CD4-positive, alpha-beta T cell treated with Interleukin-15 for 1 hour (primary cell): ENCODE measurements around the gene AXIN1.

Experiments used
- DNase-seq: peaks from one replicate; pipeline ENCODE4 v3.0.0-alpha.2; 2020

AXIN1 gene

DNA sequence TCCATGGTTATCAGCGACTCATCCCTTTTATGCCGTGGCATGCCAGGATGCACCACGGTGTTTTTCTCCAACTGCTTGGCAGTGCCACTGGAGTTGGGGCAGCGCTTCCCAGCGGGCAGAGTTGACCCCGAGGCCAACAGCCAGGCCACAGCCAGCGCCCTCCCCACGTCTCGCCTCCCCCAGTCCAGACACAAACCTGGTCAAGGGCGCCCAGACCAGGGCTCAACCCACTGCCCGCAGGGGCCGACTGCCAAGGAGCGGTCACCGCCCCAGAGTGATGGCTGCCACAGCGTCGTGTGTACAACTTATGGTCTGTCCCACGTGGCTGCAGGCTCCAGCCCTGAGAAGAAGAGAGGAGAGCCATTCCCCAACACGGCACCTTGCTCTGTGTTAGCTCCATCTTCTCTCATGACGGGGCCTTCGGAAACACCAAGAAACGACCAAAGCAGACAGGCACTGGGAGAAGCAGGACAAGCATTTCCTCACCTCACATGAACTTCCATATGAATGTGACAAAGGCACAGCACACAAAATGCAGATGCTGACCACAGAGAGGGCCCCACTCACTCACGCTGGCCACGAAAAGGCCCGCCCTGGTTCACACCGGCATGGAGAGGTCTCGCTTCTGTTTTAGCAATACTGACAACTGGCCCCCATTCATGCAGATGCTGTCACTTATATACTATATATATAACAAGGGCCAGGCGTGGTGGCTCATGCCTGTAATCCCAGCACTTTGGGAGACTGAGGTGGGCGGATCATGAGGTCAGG lies 27.0 kb downstream of the AXIN1 start:
- no peak for DNase-seq

DNA sequence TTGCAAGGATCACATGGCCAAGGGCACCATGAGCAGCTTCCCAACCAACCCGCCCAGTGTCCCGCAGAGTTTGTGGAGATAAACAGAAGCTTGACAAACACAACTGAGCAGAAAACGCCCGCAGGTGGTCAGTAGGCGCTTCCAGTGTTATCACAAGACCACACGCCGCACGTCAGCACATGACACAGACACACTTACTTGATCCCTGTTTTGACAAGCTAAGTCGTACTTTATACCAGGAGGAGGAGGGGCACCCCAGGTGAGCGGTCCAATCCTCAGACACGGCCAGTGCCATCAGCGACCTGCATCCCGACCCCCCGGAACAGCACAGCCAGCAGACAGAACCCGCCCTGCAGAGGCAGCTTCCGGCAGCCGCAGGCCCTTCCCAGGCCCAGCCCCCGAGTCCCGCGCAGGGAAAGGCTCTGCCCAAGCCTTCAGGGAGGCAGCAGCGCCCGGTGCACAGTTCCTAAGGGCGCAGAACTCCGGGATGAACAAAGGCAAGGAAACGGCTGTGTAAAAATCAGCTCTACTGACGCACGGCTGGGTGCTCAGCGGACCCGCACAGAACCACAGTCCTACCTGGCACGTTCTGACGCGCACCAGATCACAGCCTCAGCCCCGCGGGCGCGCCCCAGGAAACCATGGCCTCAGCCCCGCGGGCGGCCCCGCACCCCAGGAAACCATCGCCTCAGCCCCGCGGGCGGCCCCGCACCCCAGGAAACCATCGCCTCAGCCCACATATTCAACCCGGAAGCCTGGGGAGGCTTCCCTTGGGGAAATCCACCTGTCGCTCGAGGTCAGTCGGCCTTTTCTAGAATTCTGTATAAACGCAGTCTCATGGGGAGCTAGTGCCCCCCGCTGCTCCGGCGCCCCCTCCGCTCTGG lies 27.8 kb downstream of the AXIN1 start:
- peak; percentile 82 for DNase-seq

DNA sequence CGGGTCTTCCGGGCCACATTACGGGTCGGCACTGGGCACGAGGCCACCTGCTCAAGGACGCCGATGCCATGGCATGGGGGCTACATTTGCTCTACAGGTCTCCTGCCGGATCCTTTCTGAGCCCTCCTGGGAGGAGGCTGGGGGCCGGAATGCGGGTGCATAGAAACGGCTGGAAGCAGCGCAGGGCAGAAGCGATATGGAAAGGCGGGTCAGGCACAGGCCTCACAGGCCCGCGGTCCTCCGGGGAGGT lies 28.4 kb downstream of the AXIN1 start:
- DNase-seq: no peak

DNA sequence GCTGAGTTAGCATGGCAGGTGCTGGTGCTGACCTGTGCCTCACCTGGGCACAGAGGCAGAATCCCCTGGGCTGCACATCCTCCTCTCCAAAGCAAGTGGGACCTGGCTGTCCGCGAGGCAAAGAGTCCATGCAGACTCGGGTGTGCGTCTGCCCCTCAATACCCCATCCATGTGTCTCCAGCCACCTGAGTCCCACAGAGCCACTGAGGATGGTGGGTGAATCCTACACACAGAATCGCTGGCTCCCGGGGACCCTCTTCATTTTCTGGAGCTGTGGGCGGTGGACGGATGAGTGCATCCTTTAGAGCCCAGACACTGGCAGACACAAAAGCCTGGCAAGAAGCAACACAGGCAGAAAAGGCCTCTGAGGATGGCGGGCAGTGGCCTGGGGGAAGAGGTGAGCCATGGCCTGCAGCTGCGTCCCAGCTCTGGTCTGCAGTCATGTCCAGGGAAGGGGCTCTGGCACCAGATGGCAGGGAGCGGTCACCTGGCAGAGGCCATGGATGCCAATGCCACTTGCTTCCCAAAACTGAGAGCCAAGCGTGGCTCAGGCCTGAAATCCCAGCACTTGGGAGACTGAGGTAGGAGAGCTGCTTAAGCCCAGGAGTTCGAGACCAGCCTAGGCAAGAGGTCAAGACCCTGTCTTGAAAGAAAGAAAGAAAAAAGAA lies 29.9 kb downstream of the AXIN1 start:
- DNase-seq: no peak

DNA sequence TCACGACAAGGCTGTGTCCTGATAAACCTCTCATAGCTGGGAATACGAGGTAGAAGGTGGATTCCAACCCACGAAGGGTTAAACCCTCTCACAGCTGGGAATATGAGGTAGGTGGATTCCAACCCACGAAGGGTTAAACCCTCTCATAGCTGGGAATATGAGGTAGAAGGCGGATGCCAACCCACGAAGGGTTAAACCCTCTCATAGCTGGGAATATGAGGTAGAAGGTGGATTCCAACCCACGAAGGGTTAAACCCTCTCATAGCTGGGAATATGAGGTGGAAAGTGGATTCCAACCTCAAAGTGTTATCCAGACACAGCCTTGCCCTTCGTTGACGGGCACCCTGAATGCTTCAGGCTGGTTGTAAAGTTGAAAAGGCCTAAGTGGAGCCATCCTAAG lies 31.0 kb downstream of the AXIN1 start:
- DNase-seq: no peak

DNA sequence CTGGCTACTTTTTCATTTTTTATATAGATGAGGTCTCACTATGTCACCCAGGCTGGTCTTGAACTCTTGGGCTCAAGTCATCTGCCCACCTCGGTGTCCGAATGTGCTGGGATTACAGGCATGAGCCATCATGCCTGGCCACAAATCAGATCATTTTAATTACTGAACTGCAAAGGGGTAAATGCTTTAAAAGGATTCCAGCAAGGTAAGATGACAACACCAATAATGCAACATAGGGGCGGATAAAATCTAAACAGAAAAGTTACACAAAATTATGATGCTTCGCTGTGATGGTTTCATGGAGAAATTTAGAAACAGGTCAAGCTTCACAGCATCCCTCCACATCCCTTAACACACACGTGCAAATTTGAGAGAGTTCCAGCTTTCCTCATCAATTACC lies 32.3 kb downstream of the AXIN1 start:
- no peak for DNase-seq

DNA sequence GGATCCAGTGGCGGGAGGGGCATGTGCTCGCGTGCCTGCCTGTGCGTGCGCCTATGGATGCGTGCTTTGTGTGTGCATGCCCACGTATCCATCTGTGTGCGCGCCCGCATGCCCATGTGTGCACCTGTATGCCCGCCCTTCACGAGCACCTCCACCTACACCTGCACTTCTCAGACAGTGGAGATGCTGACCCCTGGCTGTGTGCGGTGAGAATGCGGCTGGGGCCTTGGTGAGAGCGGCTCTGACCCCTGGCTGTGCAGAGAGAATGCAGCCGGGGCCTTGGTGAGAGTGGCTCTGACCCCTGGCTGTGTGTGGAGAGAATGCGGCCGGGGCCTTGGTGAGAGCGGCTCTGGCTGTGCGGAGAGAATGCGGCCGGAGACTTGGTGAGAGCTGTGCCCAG lies 33.9 kb downstream of the AXIN1 start:
- no peak for DNase-seq

DNA sequence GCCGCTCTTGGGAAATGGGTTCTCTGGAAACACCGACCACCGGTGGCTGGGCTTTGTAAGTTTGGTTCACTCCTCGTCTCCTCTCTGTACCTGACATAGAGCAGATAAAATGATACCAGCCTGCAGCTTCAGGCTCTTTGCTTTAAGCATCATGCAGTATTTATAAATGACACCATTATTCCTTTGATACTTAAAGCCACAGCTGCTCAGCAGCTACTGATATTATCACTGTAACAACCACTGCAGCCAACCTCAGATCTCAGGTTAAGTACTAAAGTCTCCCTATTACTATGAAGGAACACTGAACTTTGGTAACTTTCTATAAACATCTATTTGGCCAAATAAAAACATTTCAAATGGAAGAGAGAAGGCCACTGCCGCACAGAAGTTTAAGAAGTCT lies 34.9 kb downstream of the AXIN1 start:
- DNase-seq: no peak

DNA sequence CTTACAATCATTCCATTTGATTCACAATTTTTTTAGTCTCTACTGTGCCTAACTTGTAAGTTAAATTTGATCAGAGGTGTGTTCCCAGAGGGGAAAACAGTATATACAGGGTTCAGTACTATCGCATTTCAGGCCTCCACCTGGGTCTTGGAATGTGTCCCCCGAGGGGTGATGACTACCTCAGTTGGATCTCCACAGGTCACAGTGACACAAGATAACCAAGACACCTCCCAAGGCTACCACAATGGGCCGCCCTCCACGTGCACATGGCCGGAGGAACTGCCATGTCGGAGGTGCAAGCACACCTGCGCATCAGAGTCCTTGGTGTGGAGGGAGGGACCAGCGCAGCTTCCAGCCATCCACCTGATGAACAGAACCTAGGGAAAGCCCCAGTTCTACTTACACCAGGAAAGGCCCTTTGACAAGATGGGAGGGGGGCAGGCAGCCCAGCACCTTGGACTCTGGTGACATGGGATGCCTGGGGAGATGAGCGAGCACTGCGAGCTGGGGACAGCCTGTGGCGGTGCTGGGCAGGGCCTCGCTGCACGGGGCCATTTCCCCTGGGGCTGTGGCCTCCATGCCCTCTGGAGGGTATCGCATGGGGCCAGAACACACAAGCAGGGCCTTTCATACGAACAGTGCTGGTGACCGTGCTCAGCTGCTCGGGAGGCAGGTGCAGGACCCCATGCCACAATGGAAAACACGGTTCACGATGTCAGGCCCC lies 35.6 kb downstream of the AXIN1 start:
- no peak for DNase-seq

DNA sequence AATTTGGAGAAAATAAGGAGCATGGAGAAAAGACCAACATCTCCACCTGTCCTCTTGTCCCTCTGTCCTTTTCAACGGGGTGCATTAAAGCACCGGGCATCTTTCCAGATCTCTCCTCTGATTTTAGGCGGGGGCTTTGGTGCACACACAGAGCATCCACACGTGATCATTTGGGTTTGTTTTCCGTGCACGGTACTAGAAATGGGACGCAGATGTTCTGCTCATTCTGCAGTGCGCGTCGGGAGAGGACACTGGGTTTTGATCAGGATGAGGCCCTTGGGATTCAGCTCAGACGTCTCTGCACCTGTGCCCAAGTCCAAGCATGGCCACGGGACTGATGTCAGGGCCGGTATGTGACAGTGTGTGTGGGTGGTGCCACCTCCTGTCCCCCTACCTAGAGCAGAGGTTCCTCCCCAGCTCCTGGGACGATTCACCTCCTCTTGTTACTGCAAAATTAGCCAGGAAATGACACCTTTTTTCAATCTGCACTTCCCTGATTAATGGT lies 37.7 kb downstream of the AXIN1 start:
- DNase-seq: no peak

DNA sequence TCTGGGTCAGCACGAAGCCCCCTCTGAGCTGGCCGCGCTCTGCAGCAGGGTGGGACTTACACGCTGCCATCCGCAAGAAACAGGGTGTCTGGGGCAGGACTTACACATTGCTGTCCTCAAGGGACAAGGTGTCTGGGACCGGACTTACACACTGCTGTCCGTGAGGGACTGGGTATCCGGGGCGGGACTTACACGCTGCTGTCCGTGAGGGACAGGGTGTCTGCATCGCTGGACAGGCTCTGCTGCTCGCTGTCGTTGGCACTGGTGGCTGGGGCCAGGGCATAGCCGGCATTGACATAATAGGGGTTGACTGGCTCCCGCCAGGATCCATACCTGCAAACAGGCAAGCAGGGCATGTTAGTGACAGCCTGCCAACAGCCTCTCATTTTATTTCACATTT lies 38.2 kb downstream of the AXIN1 start:
- no peak for DNase-seq

DNA sequence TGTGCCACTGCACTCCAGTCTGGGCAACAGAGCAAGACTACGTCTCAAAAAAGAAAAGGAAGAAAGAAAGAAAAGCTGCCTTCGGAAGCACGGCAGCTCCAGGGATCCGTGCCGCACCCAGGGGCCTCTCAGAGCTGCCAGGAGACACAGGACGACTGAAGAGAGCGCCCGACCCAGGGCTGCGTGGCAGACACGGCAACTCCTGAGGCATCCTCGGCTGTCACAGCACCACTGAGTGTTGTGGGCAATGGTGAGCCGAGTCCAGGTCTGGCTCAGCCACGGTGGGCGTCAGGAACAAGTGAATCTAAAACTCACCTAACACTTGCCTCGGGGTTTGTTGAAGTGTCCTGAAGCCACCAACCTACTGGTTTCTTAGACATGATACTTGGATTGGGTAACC lies 40.8 kb downstream of the AXIN1 start:
- no peak for DNase-seq

DNA sequence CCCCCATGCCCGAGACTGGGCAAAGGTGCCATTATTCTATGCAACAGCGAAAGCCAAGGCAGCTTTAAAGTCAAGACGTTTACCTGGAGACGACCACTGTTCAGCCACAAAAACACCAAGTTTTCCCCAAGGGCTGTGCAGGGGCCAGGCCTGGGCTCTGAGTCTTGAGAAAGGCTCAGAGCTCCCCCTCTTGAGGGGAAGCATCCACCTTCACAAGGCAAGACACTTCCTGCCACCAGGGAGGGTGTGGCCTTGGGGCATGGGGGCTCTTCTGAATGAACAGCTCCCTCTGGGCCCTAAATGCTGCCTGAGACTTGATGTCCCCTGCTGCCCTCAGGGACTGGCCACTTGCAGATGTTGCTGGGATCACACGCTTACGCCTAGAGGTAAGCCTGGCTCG lies 43.0 kb downstream of the AXIN1 start:
- DNase-seq: no peak

DNA sequence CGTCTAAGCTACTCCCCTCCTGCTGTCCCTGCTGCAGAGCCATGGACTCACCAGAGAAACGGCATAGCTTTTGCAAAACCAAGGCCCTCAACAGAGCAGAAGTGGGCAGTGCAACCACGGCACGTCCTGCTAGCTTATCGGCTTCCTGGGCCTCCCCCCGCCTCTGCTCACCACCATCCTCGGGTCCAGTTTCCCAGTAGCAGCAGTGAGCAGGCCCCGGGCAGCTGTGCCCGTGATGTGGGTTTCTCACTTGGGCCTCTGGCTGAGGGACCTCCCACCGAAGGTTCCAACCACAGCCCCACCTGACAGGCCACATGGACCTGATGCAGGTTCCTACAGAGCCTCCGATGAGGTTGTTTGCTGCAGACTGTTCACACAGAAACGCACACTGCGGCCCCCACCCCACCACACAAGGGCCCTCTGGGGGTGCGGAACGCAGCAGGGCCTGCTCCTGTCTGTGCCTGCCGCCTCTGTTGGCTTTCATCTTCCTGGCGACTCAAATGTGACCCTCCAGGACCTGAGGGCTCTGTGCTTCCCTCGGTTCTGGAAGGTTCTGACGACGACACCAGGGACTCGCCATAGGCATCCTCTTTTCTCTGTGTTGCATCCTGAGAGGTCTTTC lies 44.7 kb downstream of the AXIN1 start:
- DNase-seq: no peak

DNA sequence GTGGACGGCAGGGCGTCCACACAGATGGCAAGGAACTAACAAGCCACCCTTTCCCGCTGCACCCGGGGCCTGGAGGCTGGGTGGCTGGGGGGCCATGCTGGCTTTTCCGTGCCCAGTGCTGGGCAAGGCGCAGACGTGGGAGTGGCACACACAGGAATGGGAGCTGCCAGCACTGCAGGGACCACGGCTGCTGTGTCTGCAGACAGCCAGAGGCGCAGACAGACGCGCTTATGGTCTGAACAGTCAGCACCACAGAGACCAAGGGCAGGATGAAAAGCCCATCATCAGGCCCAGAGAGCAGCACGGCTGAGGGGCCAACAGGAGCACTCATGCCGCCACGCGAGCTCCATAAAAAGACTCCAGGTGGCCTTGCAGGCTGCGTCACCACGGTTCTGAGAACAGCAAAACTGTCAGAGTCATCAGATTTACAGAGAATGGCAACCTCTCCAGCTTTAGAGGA lies 45.6 kb downstream of the AXIN1 start:
- DNase-seq: no peak

DNA sequence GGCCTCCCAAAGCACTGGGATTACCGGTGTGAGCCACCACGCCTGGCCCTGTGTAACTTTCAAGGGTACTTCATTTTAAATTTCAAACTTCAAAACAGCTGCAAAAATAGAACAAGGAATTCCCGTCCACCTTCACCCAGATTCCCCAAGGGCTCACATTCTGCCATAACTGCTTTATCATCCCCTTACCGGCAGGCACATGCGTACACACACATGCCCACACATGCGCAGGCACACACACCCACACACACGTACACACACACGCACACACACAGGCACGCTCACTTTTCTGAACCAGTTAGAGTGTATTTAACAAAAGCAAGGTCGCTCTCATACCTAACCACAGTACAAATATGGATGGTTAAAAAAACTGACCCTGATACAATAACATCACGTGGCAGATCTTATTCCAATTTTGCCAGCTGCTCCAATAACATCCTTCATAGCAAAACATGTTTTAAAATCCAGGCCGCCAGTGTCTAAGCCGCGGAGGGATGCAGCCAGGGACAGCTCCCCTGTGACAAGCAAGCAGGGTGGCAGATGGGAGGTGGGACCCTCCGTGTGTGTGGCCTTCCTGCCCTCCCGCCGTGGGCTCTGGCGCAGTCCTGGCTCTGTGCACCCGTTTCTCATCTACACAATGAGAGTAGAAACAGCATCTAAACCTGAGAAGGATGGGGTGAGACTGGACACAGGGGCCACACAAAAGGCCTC lies 46.5 kb downstream of the AXIN1 start:
- DNase-seq: no peak

DNA sequence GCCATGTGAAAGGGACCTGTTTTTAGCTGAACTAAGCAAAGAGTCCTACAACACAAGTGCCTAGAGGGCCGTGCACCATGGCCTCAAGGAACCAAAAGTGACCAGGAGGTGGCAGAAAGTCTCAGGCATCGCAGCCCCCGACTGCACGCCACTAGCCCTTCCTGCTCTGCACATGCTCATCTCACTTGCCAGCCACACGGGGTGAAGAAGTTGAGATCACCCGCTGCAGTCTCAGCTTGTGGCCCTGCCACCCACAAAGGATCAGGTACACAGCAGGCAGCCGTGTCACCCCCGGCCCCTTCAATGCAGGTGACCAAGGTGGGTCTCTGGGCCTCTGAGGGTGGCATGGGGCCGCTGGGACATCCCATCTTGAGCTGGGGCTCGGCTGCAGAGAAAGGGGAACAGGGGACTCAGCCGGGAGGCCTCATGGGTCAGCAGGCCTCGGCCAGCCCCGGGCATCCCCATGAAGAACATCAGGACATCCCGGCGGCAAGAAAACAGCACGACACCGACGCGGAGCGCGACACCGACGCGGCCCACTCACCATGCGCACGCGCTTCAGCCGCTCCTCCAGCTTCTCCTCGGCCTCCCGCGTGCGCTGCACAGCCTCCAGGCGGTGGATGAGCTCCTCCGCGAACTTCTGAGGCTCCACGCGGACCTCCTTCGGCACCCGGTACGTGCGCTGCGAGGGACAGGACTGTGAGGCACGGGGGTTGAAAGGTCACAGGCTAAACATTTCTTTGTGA lies 48.6 kb downstream of the AXIN1 start:
- no peak for DNase-seq

DNA sequence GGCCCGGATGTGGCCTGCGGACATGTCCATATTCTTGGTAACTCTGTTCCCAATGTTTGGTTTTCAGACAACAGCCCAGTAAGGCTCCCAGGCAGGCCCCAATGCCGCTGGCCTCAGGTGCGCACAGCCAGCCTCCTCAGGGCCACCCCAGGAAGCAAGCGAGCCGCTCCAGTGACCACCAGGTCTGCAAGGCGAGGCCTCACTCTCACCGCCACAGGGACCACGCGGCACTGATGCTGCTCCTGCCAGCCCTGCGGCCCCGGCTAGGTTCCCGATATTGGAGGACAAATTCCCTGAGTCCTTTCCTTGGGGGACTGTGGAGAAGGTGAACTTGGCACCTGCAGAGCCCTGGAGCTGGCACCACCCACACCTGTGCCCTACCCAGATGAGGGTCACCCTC lies 50.6 kb downstream of the AXIN1 start:
- DNase-seq: no peak

DNA sequence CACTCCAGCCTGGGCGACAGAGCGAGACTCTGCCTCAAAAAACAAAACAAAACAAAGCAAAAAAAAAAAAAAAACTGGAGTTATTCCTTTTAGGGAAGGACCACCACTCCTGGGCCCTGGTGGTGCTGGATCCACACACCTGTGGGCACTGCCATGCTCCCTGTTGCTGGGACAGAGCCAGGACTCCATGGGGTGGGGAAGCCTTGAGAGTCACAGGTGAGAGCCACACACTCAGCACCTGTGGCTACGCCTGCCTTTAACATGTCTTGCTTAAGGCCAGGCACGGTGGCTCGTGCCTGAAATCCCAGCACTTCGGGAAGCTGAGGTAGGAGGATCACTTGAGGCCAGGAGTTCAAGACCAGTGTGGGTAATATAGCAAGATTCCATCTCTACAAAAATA lies 51.3 kb downstream of the AXIN1 start:
- no peak for DNase-seq

DNA sequence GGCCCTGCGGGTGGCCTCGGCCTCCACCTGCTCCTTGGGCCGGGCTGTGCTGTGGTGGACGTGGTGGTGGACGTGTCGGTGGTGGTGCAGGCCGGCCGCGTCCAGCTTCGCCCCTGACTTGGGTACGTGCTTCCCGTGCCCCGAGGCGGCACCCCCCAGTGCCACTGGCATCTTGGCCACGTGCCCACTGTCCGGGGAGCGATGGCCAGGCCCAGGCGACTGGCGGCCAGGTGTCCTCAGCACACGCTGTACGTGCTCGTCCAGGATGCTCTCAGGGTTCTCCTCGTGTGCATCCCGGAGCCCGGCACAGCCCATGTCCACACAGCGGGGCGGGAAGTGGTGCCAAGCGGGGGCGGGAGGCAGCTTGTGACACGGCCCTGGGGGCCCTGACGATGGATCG lies 54.7 kb downstream of the AXIN1 start:
- DNase-seq: no peak

DNA sequence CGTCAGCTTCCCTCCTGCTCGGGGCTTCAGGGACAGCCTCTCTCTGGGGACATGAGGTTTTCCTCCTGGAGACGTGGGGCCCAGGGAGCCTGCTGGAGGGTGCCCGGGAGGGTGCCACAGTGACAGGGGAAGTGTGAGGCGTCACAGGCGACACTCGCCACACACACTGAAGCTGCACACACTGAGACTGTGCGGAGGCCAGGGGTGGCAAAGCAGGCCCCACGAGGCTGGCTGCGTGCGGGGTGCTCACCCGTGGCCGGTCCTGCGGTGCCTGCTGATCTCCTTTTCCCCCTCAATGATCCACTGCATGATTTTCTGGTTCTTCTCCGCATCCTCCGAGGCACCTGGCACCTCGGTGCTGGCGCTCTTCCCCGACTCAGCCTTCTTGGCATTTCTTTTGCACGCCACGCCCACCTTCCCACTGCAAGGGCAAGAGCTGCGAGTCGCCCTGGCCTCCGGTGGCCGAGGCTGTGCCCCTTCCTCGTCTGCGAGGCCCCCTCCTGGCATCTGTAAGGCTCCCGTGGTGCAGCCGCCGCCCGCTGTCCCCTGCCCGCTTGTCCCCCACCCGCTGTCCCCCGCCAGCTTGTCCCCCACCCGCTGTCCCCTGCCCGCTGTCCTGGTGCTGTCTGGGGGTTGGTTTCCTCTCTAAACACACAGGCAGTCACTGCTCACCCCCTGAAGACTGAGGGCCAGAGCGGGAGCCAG lies 55.6 kb downstream of the AXIN1 start:
- DNase-seq: no peak
